Ishikawa (cell line): Measurements from ENCODE around the gene ECI2.

Experiments used
- CEBPB ChIP-seq: IDR thresholded peaks from 2 replicates; pipeline ENCODE4 v1.6.1; 2012
- CREB1 ChIP-seq: IDR thresholded peaks from 2 replicates; pipeline ENCODE4 v1.6.1; 2012; ENCODE audit warnings: low read depth
- EGR1 ChIP-seq: IDR thresholded peaks from 2 replicates; pipeline ENCODE4 v1.6.1; 2012
- EP300 ChIP-seq: IDR thresholded peaks from 2 replicates; pipeline ENCODE4 v1.6.1; 2012; ENCODE audit warnings: borderline replicate concordance
- FOXM1 ChIP-seq: IDR thresholded peaks from 2 replicates; pipeline ENCODE4 v1.6.1; 2012; ENCODE audit warnings: low read depth, borderline replicate concordance
- MAX ChIP-seq: IDR thresholded peaks from 2 replicates; pipeline ENCODE4 v1.6.1; 2012
- NFIC ChIP-seq: IDR thresholded peaks from 2 replicates; pipeline ENCODE4 v1.6.1; 2012
- RAD21 ChIP-seq: IDR thresholded peaks from 2 replicates; pipeline ENCODE4 v1.6.1; 2012; ENCODE audit warnings: low read depth
- REST ChIP-seq: IDR thresholded peaks from 2 replicates; pipeline ENCODE4 v1.6.1; 2012; ENCODE audit warnings: low read depth, mild to moderate bottlenecking
- TAF1 ChIP-seq: IDR thresholded peaks from 2 replicates; pipeline ENCODE4 v1.6.1; 2012; ENCODE audit warnings: low read depth, mild to moderate bottlenecking
- TCF12 ChIP-seq: IDR thresholded peaks from 2 replicates; pipeline ENCODE4 v1.6.1; 2012; ENCODE audit warnings: low read depth
- TEAD4 ChIP-seq: IDR thresholded peaks from 2 replicates; pipeline ENCODE4 v1.6.1; 2012
- USF1 ChIP-seq: IDR thresholded peaks from 2 replicates; pipeline ENCODE4 v1.6.1; 2012
- YY1 ChIP-seq: IDR thresholded peaks from 2 replicates; pipeline ENCODE4 v1.6.1; 2012; ENCODE audit warnings: low read depth
- ZBTB7A ChIP-seq: IDR thresholded peaks from 2 replicates; pipeline ENCODE4 v1.6.1; 2012; ENCODE audit warnings: low read depth

The ECI2 gene

GRCh38 chr6:4103929-4104328 lies 31.4 kb downstream of the ECI2 start:
- no peak for TF ChIP-seq CEBPB
- peak; percentile 65 for TF ChIP-seq USF1
- TF ChIP-seq NFIC = 0 out of 2 replicates have a peak, but pooled peaks have one; percentile 17
- no peak for TF ChIP-seq EP300
- TF ChIP-seq MAX = peak; percentile 85

- TF ChIP-seq FOXM1 (no peak), TCF12 (no peak), TEAD4 (no peak), RAD21 (no peak), CREB1 (no peak), ZBTB7A (no peak), EGR1 (no peak), REST (no peak), USF1 (no peak), TAF1 (no peak), CEBPB (no peak), YY1 (no peak), EP300 (no peak)
Measured at GRCh38 chr6:4102687-4103244, 32.6 kb downstream of the ECI2 start.

GRCh38 chr6:4101298-4101697 lies 34.1 kb downstream of the ECI2 start:
- TF ChIP-seq YY1 = no peak
- no peak for TF ChIP-seq USF1
- TF ChIP-seq MAX = no peak
- no peak for TF ChIP-seq TEAD4
- no peak for TF ChIP-seq TCF12
- TF ChIP-seq CREB1 = no peak
- no peak for TF ChIP-seq EP300
- no peak for TF ChIP-seq FOXM1
- no peak for TF ChIP-seq EGR1
- no peak for TF ChIP-seq ZBTB7A
- no peak for TF ChIP-seq NFIC
- TF ChIP-seq TAF1 = no peak
- no peak for TF ChIP-seq CEBPB
- no peak for TF ChIP-seq REST

GRCh38 chr6:4100655-4101054 lies 34.7 kb downstream of the ECI2 start:
- TF ChIP-seq FOXM1 (no peak), EP300 (no peak), TAF1 (no peak), MAX (no peak), USF1 (no peak), YY1 (no peak), REST (no peak), TEAD4 (no peak), TCF12 (no peak), CEBPB (no peak), ZBTB7A (no peak), CREB1 (no peak), NFIC (no peak), EGR1 (no peak)
